Hepatic stellate cell (primary cell): ENCODE data around the gene KDELR3.
A peak's percentile ranks its signal among the peaks of the same experiment; 100 is the strongest.
"Not testable (repeated sequence)": the region's sequence is repeated elsewhere in the genome, so short reads cannot be mapped to it uniquely, and the experiment has no call there.

Experiments used
- DNase-seq: peaks from one replicate; pipeline ENCODE4 v3.0.0; 2011; ENCODE audit warnings: low spot score

KDELR3 gene

DNA sequence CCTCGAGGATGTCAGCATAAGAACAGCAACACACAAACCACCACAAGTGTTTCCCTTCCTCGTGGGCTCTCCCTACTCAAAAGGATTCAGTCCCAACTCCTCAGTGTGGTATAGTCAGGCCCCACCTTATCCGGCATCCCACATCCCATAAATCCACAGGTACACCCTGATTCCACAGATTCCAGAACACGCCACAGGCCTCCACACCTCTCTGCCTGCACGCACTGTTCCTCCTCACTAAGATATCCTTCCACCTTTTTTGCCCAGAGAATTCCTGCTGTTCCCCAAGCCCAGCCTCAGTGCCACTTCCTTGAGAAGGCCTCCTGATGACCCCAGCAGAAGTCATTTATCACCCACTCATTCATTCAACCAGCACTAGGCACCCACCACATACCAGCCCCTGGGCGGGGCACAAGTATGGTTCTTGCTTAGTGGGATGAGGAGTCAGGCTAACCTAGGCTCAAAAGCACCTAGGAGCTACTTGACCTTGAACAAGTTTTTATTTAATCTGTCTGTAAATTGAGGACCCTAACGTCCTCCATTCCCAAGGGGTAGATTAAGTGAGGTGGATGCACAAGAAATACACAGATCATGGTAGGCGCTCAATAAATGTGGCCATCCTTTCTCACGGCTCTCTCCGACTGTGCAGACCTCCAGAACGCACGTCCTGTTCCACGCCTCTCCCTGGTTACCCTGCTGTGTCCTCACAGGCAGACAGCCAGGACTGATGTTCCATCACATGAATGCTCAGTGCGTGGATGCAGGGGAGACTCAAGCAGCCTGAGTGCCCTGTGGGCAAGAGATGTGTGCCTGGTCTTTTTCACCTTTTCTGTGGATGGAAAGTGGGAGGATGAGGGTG is 10.8 kb upstream of the KDELR3 start:
- no peak for DNase-seq

DNA sequence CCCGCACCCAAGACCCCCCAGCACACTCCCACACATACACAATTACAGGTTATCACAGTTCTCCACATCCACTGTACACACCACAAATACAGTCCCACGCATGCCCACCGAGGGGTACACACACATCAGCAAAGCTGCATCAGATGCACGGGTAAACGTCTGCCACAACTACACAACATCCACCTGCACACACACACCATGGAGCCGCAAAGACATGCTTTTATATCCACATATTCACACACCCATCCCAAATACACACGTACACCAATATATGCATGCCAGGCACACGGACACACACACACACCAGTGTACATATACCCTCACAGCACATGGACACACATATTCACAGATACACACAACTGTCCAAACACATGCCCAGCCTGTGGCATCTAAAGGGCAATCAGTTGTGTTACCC is 7.5 kb upstream of the KDELR3 start:
- DNase-seq = no peak

DNA sequence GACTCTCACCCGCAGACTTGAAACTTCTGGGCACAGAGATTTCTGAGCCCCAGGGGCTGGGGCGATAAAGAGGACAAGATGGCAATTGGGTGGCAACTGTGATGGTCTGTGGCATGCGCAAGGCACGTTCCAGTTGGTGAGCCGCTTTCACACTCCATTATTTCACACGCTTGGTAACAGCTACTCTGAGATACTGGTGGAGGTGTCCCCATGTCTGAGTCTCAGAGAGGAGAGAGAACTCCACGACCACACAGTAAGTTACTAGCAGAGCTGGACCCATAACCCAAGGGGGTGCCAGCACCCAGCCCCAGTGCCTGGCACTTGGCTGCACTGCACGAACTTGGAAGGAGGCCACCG is 6.9 kb upstream of the KDELR3 start:
- no peak for DNase-seq

DNA sequence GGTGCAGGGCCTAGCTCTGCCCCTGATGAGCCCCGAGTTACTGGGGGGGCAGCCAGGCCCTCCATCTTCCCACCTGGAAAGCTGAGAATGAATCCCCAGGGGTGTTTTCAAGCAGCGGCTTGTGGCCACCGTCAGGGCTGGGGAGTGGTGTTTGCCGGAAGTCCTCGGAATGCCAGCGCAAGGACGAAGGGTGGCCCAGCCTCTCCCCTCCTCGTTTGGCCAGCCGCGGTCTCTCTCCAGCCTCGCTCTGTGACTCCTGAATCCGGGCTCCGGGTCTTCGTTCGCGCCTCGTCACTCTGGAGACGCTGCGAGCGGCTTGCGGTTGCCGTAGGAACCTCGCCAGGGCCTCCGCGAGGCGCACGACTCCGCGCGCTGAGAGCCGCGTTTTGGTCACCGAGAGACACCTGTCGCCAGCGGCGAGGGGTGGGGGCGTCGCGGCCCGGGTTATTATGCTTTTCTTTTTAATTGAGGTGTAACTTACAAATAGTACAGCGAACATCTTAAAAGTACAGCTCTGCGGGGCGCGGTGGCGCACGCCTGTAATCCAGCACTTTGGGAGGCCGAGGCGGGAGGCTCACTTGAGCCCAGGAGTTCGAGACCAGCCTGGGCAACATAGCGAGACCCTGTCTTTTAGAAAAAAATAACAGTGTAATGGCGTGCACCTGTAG is 6.3 kb upstream of the KDELR3 start:
- peak; percentile 89 for DNase-seq

DNA sequence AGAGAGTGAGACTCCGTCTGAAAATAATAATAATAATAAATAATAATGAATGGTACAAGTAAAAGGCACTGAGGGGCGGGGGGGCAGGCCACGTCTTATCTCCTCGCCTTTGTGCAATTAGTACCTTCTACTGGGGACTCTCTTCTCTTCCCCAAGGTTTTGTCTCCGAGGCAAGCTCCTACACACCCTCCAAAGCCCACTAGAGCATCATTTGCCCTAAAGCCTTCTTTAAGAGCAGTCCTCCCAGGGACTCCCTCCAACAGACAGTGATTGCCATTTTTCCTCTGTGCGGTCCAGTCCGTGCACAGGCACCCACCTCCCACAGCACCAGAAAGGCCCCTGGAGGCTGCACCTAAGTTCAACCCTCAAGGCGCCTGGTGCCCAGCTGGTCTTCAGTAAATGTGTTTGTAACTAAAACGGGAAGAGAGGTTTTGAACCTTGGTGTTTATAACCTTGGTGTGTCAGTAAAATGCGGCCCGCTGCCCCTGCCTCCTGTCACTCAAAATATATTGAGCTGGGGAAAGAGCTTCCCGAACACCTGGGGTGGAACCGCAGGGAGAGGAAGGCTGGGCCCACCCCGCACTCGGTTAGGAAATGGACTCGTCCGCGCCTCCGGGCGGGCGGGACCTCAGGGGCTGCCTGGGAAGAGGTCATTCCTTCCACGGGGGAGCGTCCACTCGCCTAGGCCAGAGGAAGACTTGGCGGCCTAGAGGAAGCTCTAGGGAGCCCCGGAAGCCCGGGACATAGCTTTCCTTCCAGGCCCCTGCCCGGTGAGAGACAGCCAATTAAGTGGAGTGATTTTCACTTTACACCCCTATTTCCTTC is 4.7 kb upstream of the KDELR3 start:
- DNase-seq = no peak

DNA sequence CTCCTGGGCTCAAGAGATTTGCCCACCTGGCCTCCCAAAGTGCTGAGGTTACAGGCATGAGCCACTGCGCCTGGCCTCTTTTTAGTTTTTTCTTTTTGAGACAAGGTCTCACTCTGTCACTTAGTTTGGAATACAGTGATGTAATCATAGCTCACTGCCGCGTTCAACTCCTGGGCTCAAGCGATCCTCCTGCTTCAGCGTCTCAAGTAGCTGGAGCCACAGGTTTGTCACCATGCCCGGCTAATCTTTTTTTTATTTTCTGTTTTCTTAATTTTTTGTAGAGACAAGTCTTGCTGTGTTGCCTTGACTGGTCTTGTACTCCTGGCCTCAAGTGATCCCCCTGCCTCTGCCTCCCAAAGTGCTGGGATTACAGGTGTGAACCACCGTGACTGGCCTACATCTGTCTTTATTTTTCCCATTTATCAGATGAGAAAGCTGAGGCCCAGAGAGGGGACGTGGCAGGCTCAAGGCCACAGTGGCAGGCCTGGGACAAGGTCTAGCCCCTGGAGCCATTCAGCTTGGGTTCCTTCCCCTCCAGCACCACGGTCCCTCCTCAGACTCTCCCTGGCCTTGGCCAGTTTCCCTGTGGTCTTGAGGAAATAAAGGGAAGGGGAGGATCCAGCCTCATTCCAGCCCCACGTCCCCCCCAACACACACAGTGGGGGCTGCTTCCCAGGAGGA is 2.8 kb upstream of the KDELR3 start:
- no peak for DNase-seq

DNA sequence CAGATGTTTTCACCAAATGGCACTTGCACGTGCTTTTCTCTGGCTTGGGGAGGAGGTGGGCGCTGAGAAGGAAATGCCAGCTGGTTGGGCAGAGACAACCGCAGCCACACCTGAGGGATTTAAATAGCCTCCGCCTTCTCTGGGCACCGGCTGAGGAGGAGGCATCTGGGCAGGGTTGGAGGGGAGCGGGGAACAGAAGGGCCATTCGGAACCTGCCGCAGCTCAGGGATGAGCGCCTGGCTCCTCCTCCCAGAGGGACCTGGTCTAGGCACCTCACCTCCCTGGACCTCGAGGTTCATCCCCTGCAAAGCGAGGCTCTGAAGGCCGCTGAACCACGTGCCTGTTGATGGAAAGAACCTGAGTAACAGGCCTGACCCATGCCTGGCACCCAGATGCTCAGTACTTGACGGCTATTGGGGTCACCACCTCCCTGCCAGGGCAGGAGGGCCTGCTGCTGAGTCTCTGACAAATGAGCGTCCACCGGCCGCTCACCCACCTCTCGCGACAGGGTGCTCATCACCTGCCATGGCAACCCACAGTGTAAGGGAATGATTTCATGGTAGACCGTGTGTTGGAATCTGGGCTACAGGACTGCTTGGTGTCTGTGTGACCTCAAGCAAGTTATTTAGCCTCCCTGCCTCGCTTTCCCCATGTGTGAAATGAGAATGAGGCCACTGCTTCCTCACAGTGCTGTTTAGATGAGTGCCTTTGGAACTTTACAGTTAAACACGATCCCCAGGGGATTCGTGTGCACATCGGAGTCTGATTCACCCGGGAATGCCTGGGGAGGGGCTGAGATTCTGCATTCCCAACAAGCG is 2.0 kb upstream of the KDELR3 start:
- DNase-seq = no peak

DNA sequence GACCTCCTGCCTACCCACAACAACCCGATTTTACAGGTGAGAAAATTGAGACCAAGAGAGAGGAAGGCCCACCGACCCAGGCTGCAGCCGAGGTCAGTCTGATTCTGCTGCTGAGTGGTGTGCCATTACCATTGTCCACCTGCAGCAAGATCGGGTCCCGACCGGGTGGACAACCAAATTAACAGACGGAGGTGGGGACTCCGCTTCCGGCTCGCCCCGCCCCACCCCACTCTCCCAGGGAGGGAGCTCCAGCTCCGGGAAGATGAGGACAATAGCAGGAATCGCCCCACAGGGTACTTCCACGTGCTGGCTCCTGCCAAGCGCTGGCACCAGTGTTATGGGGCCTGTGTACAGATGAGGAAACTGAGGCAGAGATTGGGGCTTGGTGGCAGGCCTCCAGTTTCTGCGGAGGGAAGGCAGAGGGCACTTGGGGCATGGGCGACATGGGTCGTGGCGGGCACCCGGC is 425 bp upstream of the KDELR3 start:
- no peak for DNase-seq

DNA sequence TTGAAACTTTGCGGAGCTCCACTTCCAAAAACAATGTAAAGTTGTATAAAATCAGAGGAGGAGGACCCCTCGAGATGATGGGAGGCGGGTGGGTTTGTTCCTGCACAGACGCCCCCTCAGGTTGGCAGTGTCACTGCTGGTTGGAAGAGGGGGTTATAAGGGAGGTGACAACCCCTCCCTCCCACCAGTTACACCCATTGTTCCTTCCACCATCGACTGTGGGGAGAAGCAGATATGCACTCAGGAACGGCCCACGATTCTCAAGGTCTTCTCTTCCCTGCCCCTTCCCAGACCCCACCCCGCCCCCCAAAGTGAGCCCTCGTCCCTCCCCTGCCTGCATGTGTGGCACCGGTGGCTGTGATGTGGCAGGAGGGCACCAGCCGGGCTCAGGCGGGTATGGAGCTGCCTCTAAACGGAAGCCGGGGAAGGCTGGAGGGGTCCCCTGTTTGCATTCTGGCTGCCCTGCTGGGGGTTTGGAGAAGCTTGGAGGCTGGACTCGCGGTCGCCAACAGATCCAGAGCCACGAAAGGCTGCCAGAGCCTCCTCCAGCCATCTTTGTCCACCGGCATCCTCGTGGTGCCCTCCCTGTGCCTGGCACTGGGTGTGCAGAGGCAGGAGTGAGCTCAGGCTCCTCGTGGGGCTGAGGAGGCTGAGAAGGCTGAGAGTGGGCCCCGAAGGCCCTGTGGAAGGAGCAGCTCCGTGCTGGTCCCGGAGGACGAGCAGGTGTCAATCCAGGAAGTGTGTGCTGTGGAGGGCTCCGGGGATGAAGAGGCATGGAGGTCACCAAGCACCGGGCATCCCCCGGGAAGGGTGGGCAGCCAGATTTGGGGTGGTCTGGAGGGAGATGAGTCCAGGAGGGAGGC is 778 bp downstream of the KDELR3 start:
- peak; percentile 67 for DNase-seq

DNA sequence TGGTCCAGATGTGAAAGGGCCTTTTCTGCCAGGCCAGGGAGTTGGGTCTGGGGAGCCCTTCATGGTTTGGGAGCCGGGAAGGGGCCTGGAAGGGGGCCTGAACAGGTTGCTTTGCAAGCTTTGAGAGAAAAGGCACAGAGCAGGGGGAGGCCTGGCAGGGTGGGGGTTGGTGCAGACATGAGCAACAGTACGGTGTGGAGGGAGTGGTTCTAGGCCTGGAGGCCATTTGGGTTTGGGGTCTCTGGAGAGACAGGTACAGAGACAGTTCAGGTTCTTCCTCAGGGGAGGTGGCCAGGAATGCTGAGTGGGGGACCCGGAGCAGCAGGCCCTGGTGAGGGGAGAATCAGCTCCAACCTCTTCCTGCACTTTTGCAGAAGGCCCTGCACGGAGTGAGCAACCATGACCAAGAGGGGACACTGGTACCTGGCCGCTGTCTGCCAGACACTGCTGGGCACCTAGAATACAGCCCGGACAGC is 1.4 kb downstream of the KDELR3 start:
- DNase-seq = no peak

DNA sequence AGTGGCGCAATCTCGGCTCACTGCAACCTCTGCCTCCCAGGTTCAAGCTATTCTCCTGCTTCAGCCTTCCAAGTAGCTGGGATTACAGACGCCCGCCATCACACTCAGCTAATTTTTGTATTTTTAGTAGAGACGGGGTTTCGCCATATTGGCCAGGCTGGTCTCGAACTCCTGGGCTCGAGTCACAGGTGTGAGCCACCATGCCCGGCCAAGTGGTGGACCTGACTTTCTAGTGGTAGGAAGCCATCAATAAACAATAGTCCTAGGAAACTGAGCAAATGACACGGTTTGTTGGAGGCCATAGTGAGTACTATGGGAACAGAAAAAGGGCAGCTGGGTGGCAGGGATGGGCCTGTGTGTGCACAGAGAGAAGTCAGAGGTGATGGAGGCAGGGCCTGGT is 2.3 kb downstream of the KDELR3 start:
- not testable (repeated sequence) for DNase-seq

DNA sequence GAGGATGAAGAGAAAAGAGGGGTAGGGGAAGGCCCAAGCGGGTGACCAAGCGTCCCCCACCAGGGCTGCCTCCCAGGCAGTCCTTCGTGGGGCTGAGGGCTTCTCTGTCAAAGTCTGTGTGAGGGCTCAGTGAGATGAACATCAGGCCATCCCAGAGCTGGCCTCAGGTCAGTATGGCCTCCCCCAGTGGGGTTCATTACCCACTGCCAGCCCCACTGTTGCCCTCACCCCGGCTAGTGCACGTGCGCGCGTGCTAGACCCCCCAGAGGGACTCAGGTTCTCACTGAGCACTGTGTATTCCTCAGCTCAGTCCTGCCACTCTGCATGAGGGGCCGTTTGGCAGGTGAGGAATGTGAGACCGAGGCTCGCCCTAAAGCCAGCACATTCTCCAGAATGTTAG is 3.3 kb downstream of the KDELR3 start:
- DNase-seq = no peak

DNA sequence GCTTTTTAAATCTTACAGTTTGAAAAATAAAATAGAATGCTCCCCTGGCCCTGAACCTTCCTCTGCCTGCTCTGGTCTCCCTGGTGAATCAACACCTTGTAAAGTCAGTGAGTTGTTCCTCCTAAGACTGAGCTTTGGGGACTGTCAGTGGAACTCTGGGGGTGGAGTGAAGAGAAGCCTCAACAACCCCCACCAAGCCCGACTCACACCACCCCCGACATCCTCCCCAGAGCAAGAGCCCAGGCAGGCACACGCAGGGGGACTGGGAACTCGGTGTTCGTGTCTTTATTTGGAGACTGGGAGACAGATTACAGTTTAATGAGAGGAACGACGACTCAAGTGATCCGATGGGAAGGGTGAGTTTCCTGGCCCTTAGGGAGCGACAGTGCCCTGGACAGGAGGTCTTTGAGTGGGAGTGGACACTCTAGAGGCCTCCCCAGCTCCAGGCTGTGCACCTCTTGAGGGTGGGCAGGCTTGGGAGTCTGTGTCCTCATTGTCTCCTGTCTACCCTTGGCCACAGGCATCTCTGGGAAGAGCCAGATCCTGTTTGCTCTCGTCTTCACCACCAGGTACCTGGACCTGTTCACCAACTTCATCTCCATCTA is 6.2 kb downstream of the KDELR3 start:
- no peak for DNase-seq

DNA sequence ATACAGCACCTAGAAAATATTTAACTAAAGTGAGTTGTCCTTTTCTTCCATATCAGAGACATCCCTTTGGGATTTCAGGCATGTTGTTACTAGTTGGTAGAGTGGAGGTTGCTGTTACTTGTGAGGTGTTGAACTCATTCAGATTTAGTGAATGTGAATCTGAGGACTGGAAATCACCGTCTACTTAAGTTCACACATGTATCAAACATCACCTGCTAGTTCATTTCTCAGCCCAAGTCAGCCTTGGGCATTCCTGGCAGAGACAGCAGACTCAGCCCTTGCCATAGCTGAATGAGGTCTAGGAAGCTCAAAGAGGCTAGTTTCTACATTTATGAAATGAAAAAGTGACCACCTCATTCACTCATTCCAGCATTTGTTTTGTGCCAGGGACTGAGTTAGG is 9.7 kb downstream of the KDELR3 start:
- no peak for DNase-seq

DNA sequence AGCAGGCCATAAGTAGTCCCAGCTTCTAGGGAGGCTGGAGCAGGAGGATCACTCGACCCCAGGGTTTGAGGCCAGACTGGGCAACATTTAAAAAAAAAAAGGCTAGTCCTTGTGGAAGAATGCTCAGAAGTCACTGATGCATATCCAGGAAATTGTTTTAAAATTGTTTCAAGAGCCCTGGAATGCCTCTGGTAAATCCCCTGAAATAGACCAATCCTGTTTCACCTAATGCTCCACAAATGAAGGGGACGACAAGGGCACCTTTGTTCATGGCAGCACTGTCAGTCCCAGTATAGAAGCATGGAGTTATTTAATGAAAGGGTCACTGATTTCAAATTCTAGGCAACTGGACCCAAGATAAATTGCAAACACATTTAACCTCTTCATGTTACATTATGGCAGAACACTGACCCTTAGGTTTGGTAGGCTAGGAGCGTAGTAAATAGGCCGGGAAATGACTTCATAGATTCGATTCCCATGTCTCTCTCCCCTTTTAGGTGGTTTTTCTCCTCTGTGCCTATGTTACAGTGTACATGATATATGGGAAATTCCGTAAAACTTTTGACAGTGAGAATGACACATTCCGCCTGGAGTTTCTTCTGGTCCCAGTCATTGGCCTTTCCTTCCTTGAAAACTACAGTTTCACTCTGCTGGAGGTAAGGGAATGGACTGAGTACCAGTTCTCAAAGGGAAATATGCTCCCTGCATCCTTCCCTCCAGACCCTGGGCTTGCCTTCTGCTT is 11.4 kb downstream of the KDELR3 start:
- no peak for DNase-seq

DNA sequence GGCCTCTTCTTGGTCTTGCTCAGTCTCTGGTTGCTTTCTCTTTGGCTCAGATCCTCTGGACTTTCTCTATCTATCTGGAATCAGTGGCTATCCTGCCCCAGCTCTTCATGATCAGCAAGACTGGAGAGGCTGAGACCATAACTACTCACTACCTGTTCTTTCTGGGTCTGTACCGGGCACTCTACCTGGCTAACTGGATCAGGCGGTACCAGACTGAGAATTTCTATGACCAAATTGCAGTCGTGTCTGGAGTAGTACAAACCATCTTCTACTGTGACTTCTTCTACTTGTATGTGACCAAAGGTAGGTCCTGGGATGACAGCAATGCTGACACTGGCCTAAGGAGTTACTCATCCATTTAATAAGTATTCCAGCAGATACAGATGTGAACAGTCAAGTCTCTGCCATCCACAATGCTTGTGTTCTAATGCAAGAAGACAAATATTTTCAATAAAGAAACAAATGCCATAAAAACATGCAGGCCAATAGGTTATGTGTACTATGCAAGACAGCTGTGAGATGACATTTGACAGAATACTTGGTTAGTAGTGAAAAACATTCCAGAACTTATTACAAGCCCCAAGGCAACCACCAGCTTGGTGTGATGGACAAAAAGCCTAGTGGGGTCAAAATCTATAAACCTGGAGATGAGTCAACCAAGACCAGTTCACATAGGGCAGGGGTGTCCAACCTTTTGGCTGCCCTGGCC is 13.4 kb downstream of the KDELR3 start:
- DNase-seq = no peak

DNA sequence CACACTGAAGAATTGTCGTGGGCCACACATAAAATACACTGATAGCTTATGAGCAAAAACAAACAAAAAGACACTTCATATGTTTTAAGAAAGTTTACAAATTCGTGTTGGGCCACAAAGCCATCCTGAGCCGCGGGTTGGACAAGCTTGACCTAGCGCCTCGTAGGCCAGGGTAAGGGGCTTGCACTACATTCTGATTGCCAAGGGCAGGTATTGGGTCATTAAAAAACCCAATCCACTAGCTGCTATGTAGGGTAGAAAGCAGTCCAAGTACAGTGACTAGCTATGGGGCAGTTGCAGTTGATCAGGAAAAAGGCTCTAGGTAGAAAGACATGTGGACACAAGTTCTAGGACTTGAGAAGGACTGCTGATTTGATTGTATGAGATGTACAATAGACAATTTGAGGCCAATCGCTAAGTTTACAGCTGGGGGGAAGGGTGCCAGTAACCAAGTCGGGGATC is 14.0 kb downstream of the KDELR3 start:
- no peak for DNase-seq

DNA sequence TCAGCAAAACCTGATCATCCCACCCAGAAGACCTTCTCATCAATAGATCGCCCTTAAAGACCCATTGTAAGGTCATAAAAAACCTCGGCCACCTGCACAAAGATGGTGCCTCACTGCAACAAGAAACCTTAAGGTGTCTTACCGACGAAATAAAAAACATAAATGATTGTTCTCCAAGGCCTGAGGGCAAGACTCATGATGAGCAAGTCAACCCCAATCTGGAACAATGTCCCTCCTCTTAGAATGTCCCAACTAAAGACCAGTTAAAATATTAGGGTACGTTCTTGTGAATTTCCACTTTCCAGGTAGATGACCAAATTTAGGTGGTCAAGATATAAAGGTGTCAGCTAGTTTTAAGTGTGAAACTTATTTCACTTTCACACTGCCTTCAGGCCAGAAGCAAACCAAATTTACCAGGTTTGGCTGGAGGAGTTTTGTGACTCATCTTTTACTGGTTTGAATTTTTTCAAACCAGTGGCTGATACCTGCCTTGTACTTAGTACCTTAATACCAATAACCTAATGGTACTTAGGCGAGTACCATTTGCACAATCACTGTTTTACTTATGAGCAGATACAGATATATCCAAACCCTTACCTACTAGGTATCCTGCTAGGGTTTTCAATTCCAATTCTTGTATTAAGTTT is 14.9 kb downstream of the KDELR3 start:
- no peak for DNase-seq
